Activated naive CD8-positive, alpha-beta T cell treated with anti-CD3 and anti-CD28 coated beads, Interleukin-2, amount 10 ng/mL, durations not matched to agents 7 days and 5 days (primary cell): ENCODE results near the gene ZNF83. TPM values are rescaled to one million over a fixed set of nuclear protein-coding genes. Genes with fewer than 3 reads are reported as not detected.
"Not testable (repeated sequence)": the region's sequence is repeated elsewhere in the genome, so short reads cannot be mapped to it uniquely, and the experiment has no call there.

Experiments used
- ATAC-seq: fragments of 150-1000 bp; cut with Tn5 transposase; one replicate; pipeline ENCODE4 v1.10.0; 2021; ENCODE audit warnings: low read depth, moderate library complexity
- POLR2A ChIA-PET: fragments of 350-600 bp; sonication (Branson Sonifier 250); formaldehyde crosslinking; loops from one replicate; lab custom pipeline; 2021; ENCODE audit warnings: antibody characterized with exemption; lab: Charles Lee
- DNase-seq: peaks from one replicate; pipeline ENCODE4 v3.0.0; 2021
- H3K27ac Mint-ChIP-seq: one replicate; pipeline ENCODE4 v1.8.0; 2022; ENCODE audit warnings: mild to moderate bottlenecking, mixed read lengths
- H3K27me3 Mint-ChIP-seq: one replicate; pipeline ENCODE4 v1.8.0; 2022; ENCODE audit warnings: mild to moderate bottlenecking, moderate library complexity, mixed read lengths
- H3K36me3 Mint-ChIP-seq: one replicate; pipeline ENCODE4 v1.8.0; 2021; ENCODE audit warnings: mild to moderate bottlenecking, mixed read lengths
- H3K4me1 Mint-ChIP-seq: one replicate; pipeline ENCODE4 v1.8.0; 2021; ENCODE audit warnings: mixed read lengths
- H3K4me3 Mint-ChIP-seq: one replicate; pipeline ENCODE4 v1.8.0; 2022; ENCODE audit warnings: mild to moderate bottlenecking, moderate library complexity, mixed read lengths
- H3K9me3 Mint-ChIP-seq: one replicate; pipeline ENCODE4 v1.8.0; 2021; ENCODE audit warnings: mixed read lengths
- total RNA-seq, 2 experiments: library from RNA; stranded (reverse); gene quantifications; one replicate each; pipeline ENCODE4 v1.2.3, GENCODE V29; 2021

ZNF83 gene
- total RNA-seq, 2 experiments from 2014 or later, result 81.0 to 92.4 TPM

GRCh38 chr19:52585604-52586003 lies 52.6 kb downstream of the ZNF83 start:
- Mint-ChIP-seq H3K27ac (no peak overlapping the region), H3K36me3 (peaks cover 78% of the 10 kb centered on the region), H3K9me3 (peaks cover 26% of the 10 kb centered on the region), H3K4me1 (no peaks in the 10 kb centered on the region), H3K27me3 (no peaks in the 10 kb centered on the region), H3K4me3 (no peak overlapping the region)
- no peak for DNase-seq
- POLR2A ChIA-PET, result no interaction called here
- ATAC-seq, result no peak

GRCh38 chr19:52584736-52585440 lies 53.3 kb downstream of the ZNF83 start:
- Mint-ChIP-seq H3K4me1 (no peaks in the 10 kb centered on the region), H3K27me3 (no peaks in the 10 kb centered on the region), H3K27ac (no peak overlapping the region), H3K9me3 (peaks cover 28% of the 10 kb centered on the region), H3K36me3 (peaks cover 76% of the 10 kb centered on the region), H3K4me3 (no peak overlapping the region)
- ATAC-seq (no peak), DNase-seq (no peak)
- POLR2A ChIA-PET, result no interaction called here

- Mint-ChIP-seq H3K4me3 (peak within 1 kb of the TSS; percentile 92), H3K9me3 (peaks cover 32% of the 10 kb centered on the region), H3K27ac (peak within 1 kb of the TSS; percentile 97), H3K4me1 (peaks cover 11% of the 10 kb centered on the region), H3K27me3 (no peaks in the 10 kb centered on the region), H3K36me3 (peaks cover 64% of the 10 kb centered on the region)
- peak; percentile 94 for ATAC-seq
- DNase-seq, result peak; percentile 98
- POLR2A ChIA-PET, result interaction anchor here (0.6 kb wide), 1 partner anchor 35 kb away, joined by 5 read pairs; no protein-coding TSS in a partner anchor
These were observed 67.9 kb downstream of the ZNF83 start, which contains the start of gene ZNF701 for GRCh38 chr19:52570000-52570861. Gene ZNF701, plus strand, starts transcription at chr19:52570287. Its CDS starts 3,861 bp downstream, at chr19:52574148.

GRCh38 chr19:52569638-52569999 lies 68.5 kb downstream of the ZNF83 start:
- Mint-ChIP-seq H3K9me3 (peaks cover 33% of the 10 kb centered on the region), H3K4me1 (peaks cover 11% of the 10 kb centered on the region), H3K27ac (peak overlapping the region; percentile 97), H3K4me3 (peak overlapping the region; percentile 92), H3K36me3 (peaks cover 61% of the 10 kb centered on the region)
- POLR2A ChIA-PET, H3K27me3 Mint-ChIP-seq, ATAC-seq, DNase-seq: not testable (repeated sequence)

GRCh38 chr19:52567921-52568320 lies 70.2 kb downstream of the ZNF83 start:
- Mint-ChIP-seq H3K4me3 (no peak overlapping the region), H3K4me1 (peaks cover 10% of the 10 kb centered on the region), H3K9me3 (peaks cover 32% of the 10 kb centered on the region), H3K36me3 (peaks cover 61% of the 10 kb centered on the region), H3K27ac (no peak overlapping the region), H3K27me3 (no peaks in the 10 kb centered on the region)
- POLR2A ChIA-PET, result no interaction called here
- ATAC-seq, result no peak
- no peak for DNase-seq

GRCh38 chr19:52566588-52566987 lies 71.6 kb downstream of the ZNF83 start:
- H3K27ac Mint-ChIP-seq, result no peak overlapping the region
- no peaks in the 10 kb centered on the region for H3K27me3 Mint-ChIP-seq
- peaks cover 29% of the 10 kb centered on the region for H3K9me3 Mint-ChIP-seq
- H3K4me3 Mint-ChIP-seq, result no peak overlapping the region
- POLR2A ChIA-PET, result interaction anchor here (1.0 kb wide), 1 partner anchor 40 kb away, joined by 4 read pairs; no protein-coding TSS in a partner anchor
- DNase-seq (no peak), ATAC-seq (no peak)
- peaks cover 61% of the 10 kb centered on the region for H3K36me3 Mint-ChIP-seq
- H3K4me1 Mint-ChIP-seq, result peaks cover 8% of the 10 kb centered on the region

GRCh38 chr19:52566121-52566520 lies 72.0 kb downstream of the ZNF83 start:
- H3K4me3 Mint-ChIP-seq, result no peak overlapping the region
- peaks cover 60% of the 10 kb centered on the region for H3K36me3 Mint-ChIP-seq
- ATAC-seq (no peak), DNase-seq (no peak)
- POLR2A ChIA-PET, result no interaction called here
- no peaks in the 10 kb centered on the region for H3K27me3 Mint-ChIP-seq
- peaks cover 5% of the 10 kb centered on the region for H3K4me1 Mint-ChIP-seq
- no peak overlapping the region for H3K27ac Mint-ChIP-seq
- H3K9me3 Mint-ChIP-seq, result peaks cover 29% of the 10 kb centered on the region

Other genes with a start within 250 kb of the ZNF83 start
- gene ZNF528, start 240.5 kb downstream of the ZNF83 start, total RNA-seq, result 10 to 100 TPM; 31.7 to 33.0 TPM
- gene ZNF534, start 209.2 kb downstream of the ZNF83 start, total RNA-seq, result not detected
- gene ZNF578, start 184.8 kb downstream of the ZNF83 start, total RNA-seq, result 1 to 10 TPM; 3.4 to 4.7 TPM
- 10 to 100 TPM; 53.5 to 59.8 TPM for gene ZNF808, start 110.7 kb downstream of the ZNF83 start, total RNA-seq
- gene ZNF701, start 68.1 kb downstream of the ZNF83 start, total RNA-seq, result 10 to 100 TPM; 40.2 to 40.5 TPM
- 10 to 100 TPM; 39.4 to 41.7 TPM for gene ZNF611, start 96.7 kb upstream of the ZNF83 start, total RNA-seq
- gene ZNF600, start 148.4 kb upstream of the ZNF83 start, total RNA-seq, result 10 to 100 TPM; 44.3 to 47.3 TPM
- gene ZNF28, start 183.3 kb upstream of the ZNF83 start, total RNA-seq, result 10 to 100 TPM; 24.2 to 27.4 TPM
- 10 to 100 TPM; 23.8 to 24.2 TPM for gene ZNF468, start 219.3 kb upstream of the ZNF83 start, total RNA-seq